Gastroesophageal sphincter (tissue), 4 donors: ENCODE measurements around the gene GAGE1. TPM values are rescaled to one million over a fixed set of nuclear protein-coding genes. Genes with fewer than 3 reads are reported as not detected.
A peak's percentile ranks its signal among the peaks of the same experiment; 100 is the strongest.

Source experiments
- ATAC-seq: fragments of 150-250 bp; one replicate; pipeline ENCODE4 v1.9.1; 2016; ENCODE audit warnings: mild to moderate bottlenecking, moderate library complexity
- H3K27ac ChIP-seq, 4 donors: fragments of 200-600 bp; sonication (generic) in 3 of 4; 1 replicate in 3 of 4; 2 replicates in 1 of 4; pipeline ENCODE4 v1.5.1; 2016 to 2019
- H3K27me3 ChIP-seq: fragments of 200-600 bp; sonication (generic); one replicate; pipeline ENCODE4 v1.5.1; 2019
- H3K36me3 ChIP-seq, 2 donors: fragments of 200-600 bp; sonication (generic); one replicate each; pipeline ENCODE4 v1.5.1; 2019; ENCODE audit warnings: control low read depth in 1 of 2
- H3K4me1 ChIP-seq, 3 donors: fragments of 200-600 bp; sonication (generic); 1 replicate in 2 of 3; 2 replicates in 1 of 3; pipeline ENCODE4 v1.5.1; 2016 to 2019; ENCODE audit warnings: control low read depth in 2 of 3
- H3K4me3 ChIP-seq, 2 donors: fragments of 200-600 bp; sonication (generic); one replicate each; pipeline ENCODE4 v1.5.1; 2019; ENCODE audit warnings: mild to moderate bottlenecking in 1 of 2, moderate library complexity in 1 of 2
- H3K9me3 ChIP-seq, 3 donors: fragments of 200-600 bp; sonication (generic); one replicate each; pipeline ENCODE4 v1.5.1; 2017 to 2019; ENCODE audit warnings: control low read depth in 2 of 3
- EP300 ChIP-seq: sonication (generic); formaldehyde crosslinking; IDR thresholded peaks from one replicate; pipeline ENCODE4 v1.6.1; 2017; ENCODE audit warnings: antibody characterized with exemption, mild to moderate bottlenecking
- POLR2A ChIP-seq, 2 donors: fragments of 450-650 bp; IDR thresholded peaks; one replicate each; pipeline ENCODE4 v1.6.1; 2017; ENCODE audit warnings: antibody characterized with exemption in 2 of 2, mild to moderate bottlenecking in 2 of 2, moderate library complexity in 1 of 2
- POLR2AphosphoS5 ChIP-seq: sonication (generic); formaldehyde crosslinking; IDR thresholded peaks from one replicate; pipeline ENCODE4 v1.6.1; 2017; ENCODE audit warnings: antibody characterized with exemption
- WGBS, 2 donors: methylation state at CpG; one replicate each; pipeline ENCODE4 v1.1.5; 2018; ENCODE audit warnings: low coverage in 1 of 2; 5-methylcytosine and 5-hydroxymethylcytosine counted together
- total RNA-seq, 4 donors: library from RNA; depleted of rRNA; stranded (reverse); fragments of >200 nt; gene quantifications; one replicate each; pipeline ENCODE4 v1.1.0, GENCODE V29; 2016
- TF ChIP-seq, protein P1 (sequence below), 4 experiments: fragments of 200-600 bp in 2 of 4; fragments of 450-650 bp in 2 of 4; sonication (generic) in 1 of 4; IDR thresholded peaks; one replicate each; pipeline ENCODE4 v1.5.1; 2017 to 2019; ENCODE audit warnings: antibody characterized with exemption in 4 of 4, mild to moderate bottlenecking in 2 of 4, moderate library complexity in 2 of 4

Gene GAGE1
- total RNA-seq, 4 donors from 2014 or later, result not detected

DNA sequence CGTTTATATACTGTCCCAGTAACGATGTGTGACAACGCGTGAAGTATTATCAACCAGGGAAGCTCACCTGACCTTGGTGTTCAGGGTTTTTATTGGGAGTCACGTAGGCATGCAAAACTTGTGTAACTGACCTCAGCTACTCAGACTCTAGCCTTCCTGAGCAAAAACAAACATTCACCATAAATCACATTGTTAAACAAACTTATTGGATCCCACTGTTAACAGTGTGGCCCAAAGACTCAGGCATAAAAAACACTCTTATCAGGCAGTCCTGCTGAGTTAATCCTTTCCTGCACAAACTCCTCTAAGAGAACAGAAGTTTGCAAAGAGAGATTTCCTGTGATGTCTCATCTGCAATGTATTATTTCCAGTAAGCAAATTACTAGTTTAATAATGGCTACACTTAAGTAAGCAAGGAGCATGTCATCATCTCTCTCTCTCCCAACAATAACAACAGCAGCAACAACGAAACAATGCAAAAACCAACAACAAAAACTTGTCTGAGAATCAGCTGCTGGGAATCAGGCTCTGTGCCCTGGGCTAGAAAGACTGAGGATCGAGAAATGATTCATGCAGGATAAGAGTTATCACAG is 12.0 kb downstream of the GAGE1 start:
- H3K27me3 ChIP-seq, result no peaks in the 10 kb centered on the region

DNA sequence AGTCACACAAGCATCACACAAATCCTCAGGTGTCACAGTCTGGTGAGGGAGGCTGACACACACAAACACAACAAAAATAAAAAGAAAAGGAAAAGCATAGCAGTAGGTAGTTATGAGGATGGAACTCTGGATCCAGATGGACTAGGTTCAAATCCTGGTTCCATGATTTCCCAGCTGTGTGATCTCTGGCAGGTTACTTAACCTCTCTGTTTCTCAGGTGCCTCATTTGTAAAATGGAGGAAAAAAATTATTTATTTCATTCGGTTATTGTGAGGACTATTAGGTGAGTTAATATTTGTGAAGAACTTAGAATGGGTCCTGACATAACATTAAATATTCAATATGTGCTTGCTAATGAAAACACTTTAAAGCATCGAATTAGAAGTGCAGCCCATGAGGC is 19.8 kb downstream of the GAGE1 start:
- H3K4me3 ChIP-seq, result no peak overlapping the region
- no peaks in the 10 kb centered on the region for H3K36me3 ChIP-seq
- WGBS, 2 donors, result 58 to 93% methylated on average over 1 to 2 of the region's 2 CpGs
- no peaks in the 10 kb centered on the region for H3K27me3 ChIP-seq
- no peak for ATAC-seq
- no peaks in the 10 kb centered on the region for H3K4me1 ChIP-seq
- no peak overlapping the region for H3K27ac ChIP-seq
- no peaks in the 10 kb centered on the region for H3K9me3 ChIP-seq
- TF ChIP-seq POLR2AphosphoS5, result no peak
- TF ChIP-seq, protein P1, sequence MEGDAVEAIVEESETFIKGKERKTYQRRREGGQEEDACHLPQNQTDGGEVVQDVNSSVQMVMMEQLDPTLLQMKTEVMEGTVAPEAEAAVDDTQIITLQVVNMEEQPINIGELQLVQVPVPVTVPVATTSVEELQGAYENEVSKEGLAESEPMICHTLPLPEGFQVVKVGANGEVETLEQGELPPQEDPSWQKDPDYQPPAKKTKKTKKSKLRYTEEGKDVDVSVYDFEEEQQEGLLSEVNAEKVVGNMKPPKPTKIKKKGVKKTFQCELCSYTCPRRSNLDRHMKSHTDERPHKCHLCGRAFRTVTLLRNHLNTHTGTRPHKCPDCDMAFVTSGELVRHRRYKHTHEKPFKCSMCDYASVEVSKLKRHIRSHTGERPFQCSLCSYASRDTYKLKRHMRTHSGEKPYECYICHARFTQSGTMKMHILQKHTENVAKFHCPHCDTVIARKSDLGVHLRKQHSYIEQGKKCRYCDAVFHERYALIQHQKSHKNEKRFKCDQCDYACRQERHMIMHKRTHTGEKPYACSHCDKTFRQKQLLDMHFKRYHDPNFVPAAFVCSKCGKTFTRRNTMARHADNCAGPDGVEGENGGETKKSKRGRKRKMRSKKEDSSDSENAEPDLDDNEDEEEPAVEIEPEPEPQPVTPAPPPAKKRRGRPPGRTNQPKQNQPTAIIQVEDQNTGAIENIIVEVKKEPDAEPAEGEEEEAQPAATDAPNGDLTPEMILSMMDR (IDR thresholded peaks at IDR 0.05), result no peak
- TF ChIP-seq EP300, result no peak
- TF ChIP-seq POLR2A (IDR thresholded peaks at IDR 0.05), result no peak

More for the DNA sequence above, 12.0 kb downstream of the GAGE1 start:
- no peak overlapping the region for H3K4me3 ChIP-seq
- no peak overlapping the region for H3K27ac ChIP-seq
- 33 to 53% methylated on average over 6 to 7 of the region's 7 CpGs for WGBS, 2 donors
- no peaks in the 10 kb centered on the region for H3K4me1 ChIP-seq
- no peaks in the 10 kb centered on the region for H3K36me3 ChIP-seq
- no peak for ATAC-seq
- TF ChIP-seq POLR2A (IDR thresholded peaks at IDR 0.05), result no peak
- TF ChIP-seq, protein P1 (IDR thresholded peaks at IDR 0.05), result no peak
- TF ChIP-seq EP300, result no peak
- no peak for TF ChIP-seq POLR2AphosphoS5
- H3K9me3 ChIP-seq, result no peaks in the 10 kb centered on the region

GRCh38 chrX:49627086-49627777 is 28.4 kb downstream of the GAGE1 start:
- H3K27ac ChIP-seq, result no peak overlapping the region
- ATAC-seq, result no peak
- no peak overlapping the region for H3K4me3 ChIP-seq
- H3K4me1 ChIP-seq, result no peaks in the 10 kb centered on the region
- TF ChIP-seq POLR2AphosphoS5 (no peak), POLR2A (IDR thresholded peaks at IDR 0.05) (no peak)
- TF ChIP-seq, protein P1 (IDR thresholded peaks at IDR 0.05), result peak in 1 of 4 experiments; percentile 17
- 69% methylated on average over 19 of the region's 33 CpGs; no CpG with 5 or more reads in 1 of the 2 donors for WGBS, 2 donors
- peaks cover 0 to 9% (median 0%) of the 10 kb centered on the region in 3 donors for H3K9me3 ChIP-seq
- no peaks in the 10 kb centered on the region for H3K36me3 ChIP-seq
- H3K27me3 ChIP-seq, result no peaks in the 10 kb centered on the region

DNA sequence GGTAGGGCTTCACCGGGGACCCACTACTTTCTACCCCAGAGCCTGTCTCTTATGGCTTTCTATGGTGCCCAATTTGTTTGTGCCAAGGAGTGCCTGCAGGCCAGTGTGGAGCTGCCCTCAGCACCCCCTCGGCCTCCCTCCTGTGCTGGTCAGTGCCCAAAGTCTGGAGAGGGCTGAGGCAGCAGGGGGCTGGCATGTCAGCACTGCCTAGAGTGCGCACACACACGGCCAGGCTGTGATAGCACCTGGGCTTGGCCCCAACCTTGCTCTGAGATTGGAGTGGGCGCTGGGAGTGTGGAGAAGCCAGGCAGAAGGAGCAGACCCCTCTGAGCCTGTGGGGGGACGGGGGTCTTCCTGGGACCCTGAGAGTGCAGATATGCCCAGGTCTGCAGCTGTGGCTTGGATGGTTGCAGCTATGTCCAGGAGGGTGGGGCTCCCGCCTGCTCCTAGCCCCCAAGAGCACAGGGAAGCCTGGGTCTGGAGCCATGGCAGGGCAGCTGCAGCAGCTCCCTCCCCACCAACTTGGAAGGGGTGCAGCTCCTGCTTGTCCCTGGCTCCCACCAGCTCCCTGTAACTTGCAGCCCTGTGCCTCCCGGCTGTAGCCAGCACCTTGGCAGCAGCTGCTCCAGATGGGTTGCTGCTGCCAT is 46.3 kb downstream of the GAGE1 start:
- no peak for ATAC-seq
- Histone ChIP-seq H3K4me3 (no peak overlapping the region), H3K27ac (no peak overlapping the region), H3K27me3 (no peaks in the 10 kb centered on the region), H3K9me3 (no peaks in the 10 kb centered on the region), H3K36me3 (no peaks in the 10 kb centered on the region), H3K4me1 (no peaks in the 10 kb centered on the region)
- TF ChIP-seq POLR2A (IDR thresholded peaks at IDR 0.05), result no peak
- TF ChIP-seq, protein P1 (IDR thresholded peaks at IDR 0.05), result no peak
- TF ChIP-seq EP300, result no peak
- TF ChIP-seq POLR2AphosphoS5, result no peak
- 60% methylated on average over 1 of the region's 8 CpGs; no CpG with 5 or more reads in 1 of the 2 donors for WGBS, 2 donors
